SIG-M5 treated with dmso at 0.1 percent for 504 hours (cell line): ENCODE results near the gene PRR16.
A peak's percentile ranks its signal among the peaks of the same experiment; 100 is the strongest.

Source experiments
- DNase-seq: peaks from one replicate; lab custom pipeline; 2025; ENCODE audit not compliant: unreplicated experiment; lab: John Stamatoyannopoulos, UW

The PRR16 gene

GRCh38 chr5:120461251-120461650, 2.8 kb upstream of the PRR16 start:
- DNase-seq, result no peak

- peak; percentile 42 for DNase-seq
These were observed 957 bp upstream of the PRR16 start for GRCh38 chr5:120463006-120463680.

- DNase-seq, result peak; percentile 52
These were observed 731 bp downstream of the PRR16 start for GRCh38 chr5:120464627-120465435.

- DNase-seq, result no peak
These were observed 1.4 kb downstream of the PRR16 start for GRCh38 chr5:120465436-120465961.

GRCh38 chr5:120466341-120467006, 2.4 kb downstream of the PRR16 start:
- DNase-seq, result no peak

GRCh38 chr5:120471971-120472370, 7.9 kb downstream of the PRR16 start:
- DNase-seq, result no peak

GRCh38 chr5:120472911-120473310, 8.8 kb downstream of the PRR16 start:
- DNase-seq, result no peak

- no peak for DNase-seq
These were observed 9.2 kb downstream of the PRR16 start for GRCh38 chr5:120473332-120473731.

GRCh38 chr5:120476063-120476462, 12.0 kb downstream of the PRR16 start:
- DNase-seq, result no peak

GRCh38 chr5:120479066-120479465, 15.0 kb downstream of the PRR16 start:
- no peak for DNase-seq

- DNase-seq, result no peak
These were observed 35.9 kb downstream of the PRR16 start for GRCh38 chr5:120499876-120500563.

- DNase-seq, result no peak
These were observed 38.4 kb downstream of the PRR16 start for GRCh38 chr5:120502531-120502930.

GRCh38 chr5:120503341-120503740, 39.2 kb downstream of the PRR16 start:
- no peak for DNase-seq

- no peak for DNase-seq
These were observed 40.0 kb downstream of the PRR16 start for GRCh38 chr5:120504057-120504456.

GRCh38 chr5:120507197-120507596, 43.1 kb downstream of the PRR16 start:
- no peak for DNase-seq

- DNase-seq, result no peak
These were observed 43.8 kb downstream of the PRR16 start for GRCh38 chr5:120507800-120508463.

- DNase-seq, result no peak
These were observed 45.0 kb downstream of the PRR16 start for GRCh38 chr5:120509053-120509452.

- no peak for DNase-seq
These were observed 46.1 kb downstream of the PRR16 start for GRCh38 chr5:120510098-120510637.

- DNase-seq, result no peak
These were observed 47.0 kb downstream of the PRR16 start for GRCh38 chr5:120510994-120511686.

- DNase-seq, result no peak
These were observed 48.0 kb downstream of the PRR16 start for GRCh38 chr5:120512068-120512467.
